Measurements from ENCODE around the gene SCCPDH.

- TF ChIP-seq POLR2A (IDR thresholded peaks at IDR 0.05) (no peak), CTCF (IDR thresholded peaks at IDR 0.05) (no peak)
Observed at GRCh38 chr1:246698466-246699094, 25.6 kb upstream of the SCCPDH start.

Measured in ovary (tissue), 3 donors.